Psoas muscle (tissue), 8 donors: ENCODE data around the gene PSMD1. TPM values are rescaled to one million over a fixed set of nuclear protein-coding genes. Genes with fewer than 3 reads are reported as not detected.

Source experiments
- ATAC-seq, 4 donors: fragments of 200-7000 bp; cut with Tn5 transposase; one replicate each; pipeline ENCODE4 v1.9.1; 2020; ENCODE audit warnings: moderate library complexity in 3 of 4, mild to moderate bottlenecking in 2 of 4
- DNase-seq, 2 donors: peaks; one replicate each; pipeline ENCODE4 v3.0.0-alpha.2; 2020
- H3K27ac ChIP-seq: fragments of 200-600 bp; one replicate; pipeline ENCODE4 v1.8.0; 2022
- H3K27me3 ChIP-seq, 3 donors: fragments of 200-600 bp in 1 of 3; one replicate each; pipeline versions ENCODE4 v1.6.1 to v1.8.0; 2013 to 2022; ENCODE audit warnings: low read length in 2 of 3, mild to moderate bottlenecking in 2 of 3, moderate library complexity in 1 of 3; ENCODE audit not compliant: insufficient read depth in 3 of 3
- H3K36me3 ChIP-seq, 2 donors: fragments of 200-600 bp in 1 of 2; one replicate each; pipeline versions ENCODE4 v1.6.1 to v1.8.0; 2013 to 2022; ENCODE audit warnings: low read depth in 1 of 2, mild to moderate bottlenecking in 1 of 2, moderate library complexity in 1 of 2; ENCODE audit not compliant: insufficient read depth in 1 of 2
- H3K4me1 ChIP-seq: fragments of 200-600 bp; one replicate; pipeline ENCODE4 v1.8.0; 2022
- H3K4me3 ChIP-seq: fragments of 200-600 bp; one replicate; pipeline ENCODE4 v1.8.0; 2022; ENCODE audit warnings: mild to moderate bottlenecking
- H3K9me3 ChIP-seq: fragments of 200-600 bp; one replicate; pipeline ENCODE4 v1.8.0; 2022
- CTCF ChIP-seq: fragments of 200-600 bp; IDR thresholded peaks from one replicate; pipeline ENCODE4 v1.8.0; 2022; ENCODE audit warnings: antibody characterized with exemption
- WGBS, 3 donors: extraction: QIAGEN DNeasy Blood & Tissue Kit; methylation state at CpG; one replicate each; pipeline versions ENCODE4 v1.1.6 to v1.1.7; 2013; 5-methylcytosine and 5-hydroxymethylcytosine counted together
- intact Hi-C, 2 donors: fragments of 100-400 bp; cut with DNase I; formaldehyde crosslinking; loops; one replicate each; pipeline versions ENCODE4 v1.11.0 to v1.14.2; 2022
- polyA plus RNA-seq, 3 donors: library from polyadenylated mRNA; stranded (reverse); fragments of 200-250 nt; gene quantifications; one replicate each; pipeline ENCODE4 v1.2.3, GENCODE V29; 2013
- total RNA-seq, 4 donors: library from RNA; stranded (reverse); fragmentation: NEBNext Ultra II Directional in 2 of 4; extraction: Animal tissue kit (Norgen Biotek cat#: 25700) in 2 of 4; gene quantifications; one replicate each; pipeline versions ENCODE4 v1.2.1 to v1.2.4, GENCODE V29; 2021 to 2023
- donor health status: healthy with polysubstance abuse.
- donor health status: DM: no; HTN: no; CAD: no; lungs with moderate emphysema.
- donor health status: Bipolar disorder and iron deficiency.
- donor health status: healthy.
- donor health status: DM: yes; HTN: yes; CAD: no.
- donor health status: DM: no; HTN: no; CAD: no.
- donor health status: DM: no; HTN: no; CAD: no.
- donor health status: DM: yes; HTN: yes; CAD: no.

Gene PSMD1
- total and polyA plus RNA-seq, 7 donors: 74.4 to 170 (median 152) TPM

DNA sequence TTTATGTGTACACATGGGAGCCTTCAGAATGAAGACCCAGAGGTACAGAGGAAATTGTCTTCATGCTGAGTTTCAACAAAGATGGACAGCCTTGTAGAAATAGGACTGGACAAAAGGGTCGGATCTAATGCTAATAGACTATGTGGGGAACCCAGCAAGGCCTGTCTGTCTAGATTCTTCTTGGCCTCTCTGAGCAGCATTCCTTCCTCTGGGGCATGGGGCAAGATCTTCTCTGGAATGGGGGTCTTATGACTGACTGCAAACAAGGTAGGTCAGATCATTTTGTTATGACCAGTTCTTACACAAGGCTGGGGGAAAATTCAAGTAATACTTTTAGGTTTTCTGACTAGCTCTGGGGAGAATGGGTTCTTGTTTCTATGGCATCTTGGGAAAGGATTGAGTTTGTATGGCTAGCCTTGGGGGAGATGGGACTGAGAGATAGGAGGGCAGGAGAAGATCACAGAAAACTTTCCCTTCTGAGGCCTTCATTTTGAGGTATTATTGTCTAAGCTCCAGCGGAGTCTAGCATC is 46.4 kb upstream of the PSMD1 start:
- WGBS, 3 donors: 48 to 89% (median 88%) methylated on average over 2 of the region's 2 CpGs
- no peaks in the 10 kb centered on the region for H3K9me3 ChIP-seq
- H3K27ac ChIP-seq: no peak overlapping the region
- TF ChIP-seq CTCF: no peak
- intact Hi-C loops: no loop called here
- peaks cover 0 to 14% (median 2%) of the 10 kb centered on the region in 3 donors for H3K27me3 ChIP-seq
- no peaks in the 10 kb centered on the region for H3K4me1 ChIP-seq
- no peak for ATAC-seq
- H3K4me3 ChIP-seq: no peak overlapping the region
- DNase-seq: no peak
- H3K36me3 ChIP-seq: no peaks in the 10 kb centered on the region

GRCh38 chr2:231011526-231011925 is 45.1 kb upstream of the PSMD1 start:
- no peaks in the 10 kb centered on the region for H3K36me3 ChIP-seq
- intact Hi-C loops: no loop called here
- no peak for TF ChIP-seq CTCF
- H3K4me3 ChIP-seq: no peak overlapping the region
- DNase-seq (no peak), ATAC-seq (no peak)
- H3K27ac ChIP-seq: no peak overlapping the region
- peaks cover 0 to 16% (median 5%) of the 10 kb centered on the region in 3 donors for H3K27me3 ChIP-seq
- H3K4me1 ChIP-seq: no peaks in the 10 kb centered on the region
- WGBS, 3 donors: 41 to 55% (median 52%) methylated on average over 2 of the region's 2 CpGs
- no peaks in the 10 kb centered on the region for H3K9me3 ChIP-seq

DNA sequence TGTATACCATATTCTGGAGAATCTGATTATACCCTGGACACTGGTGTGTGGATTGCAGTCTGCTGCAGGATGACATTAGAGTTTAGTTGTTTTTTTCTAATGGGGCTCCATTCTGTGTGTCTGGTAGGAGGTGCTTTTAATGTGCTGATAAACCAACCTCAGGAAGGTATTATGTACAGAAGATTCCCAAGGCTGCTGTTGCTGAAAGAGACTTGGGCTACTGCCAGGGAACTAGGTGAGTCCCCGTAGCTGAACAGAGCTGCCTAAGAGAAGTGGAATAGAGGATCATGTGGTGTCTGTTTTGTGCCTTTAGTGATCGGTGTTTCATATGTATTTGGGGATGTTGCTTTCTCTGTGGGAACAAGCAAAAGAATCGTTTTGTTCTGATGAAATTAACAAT is 44.2 kb upstream of the PSMD1 start:
- Histone ChIP-seq H3K27ac (no peak overlapping the region), H3K36me3 (no peaks in the 10 kb centered on the region), H3K4me1 (no peaks in the 10 kb centered on the region), H3K4me3 (no peak overlapping the region), H3K9me3 (no peaks in the 10 kb centered on the region), H3K27me3 (peaks cover 0 to 19% (median 5%) of the 10 kb centered on the region in 3 donors)
- no peak for DNase-seq
- intact Hi-C loops: no loop called here
- 68 to 69% (median 69%) methylated on average over 3 of the region's 3 CpGs for WGBS, 3 donors
- TF ChIP-seq CTCF: no peak
- ATAC-seq: no peak

DNA sequence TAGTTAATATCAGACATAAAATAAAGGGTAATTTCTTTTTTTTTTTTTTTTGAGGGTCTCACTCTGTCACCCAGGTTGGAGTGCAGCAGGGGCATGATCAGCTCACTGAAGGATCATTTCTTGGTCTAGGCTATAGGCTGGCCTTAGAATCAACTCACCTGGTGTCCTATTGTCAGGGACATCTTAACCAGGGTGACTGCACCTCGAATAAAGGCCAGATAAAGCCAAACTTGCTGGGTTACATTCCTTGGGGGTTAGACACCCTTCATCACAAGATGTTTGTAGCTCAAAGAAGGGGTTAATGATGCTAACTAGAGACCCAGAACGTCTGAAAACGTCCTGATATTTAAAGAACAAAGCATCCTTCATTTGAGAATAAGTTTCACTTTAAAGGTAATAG is 42.8 kb upstream of the PSMD1 start:
- ATAC-seq (no peak), DNase-seq (no peak)
- H3K9me3 ChIP-seq: no peaks in the 10 kb centered on the region
- H3K4me3 ChIP-seq: no peak overlapping the region
- intact Hi-C loops: no loop called here
- no peak for TF ChIP-seq CTCF
- 9 to 28% (median 15%) methylated on average over 3 of the region's 3 CpGs for WGBS, 3 donors
- no peaks in the 10 kb centered on the region for H3K4me1 ChIP-seq
- peaks cover 0 to 14% (median 5%) of the 10 kb centered on the region in 3 donors for H3K27me3 ChIP-seq
- no peak overlapping the region for H3K27ac ChIP-seq
- H3K36me3 ChIP-seq: no peaks in the 10 kb centered on the region

DNA sequence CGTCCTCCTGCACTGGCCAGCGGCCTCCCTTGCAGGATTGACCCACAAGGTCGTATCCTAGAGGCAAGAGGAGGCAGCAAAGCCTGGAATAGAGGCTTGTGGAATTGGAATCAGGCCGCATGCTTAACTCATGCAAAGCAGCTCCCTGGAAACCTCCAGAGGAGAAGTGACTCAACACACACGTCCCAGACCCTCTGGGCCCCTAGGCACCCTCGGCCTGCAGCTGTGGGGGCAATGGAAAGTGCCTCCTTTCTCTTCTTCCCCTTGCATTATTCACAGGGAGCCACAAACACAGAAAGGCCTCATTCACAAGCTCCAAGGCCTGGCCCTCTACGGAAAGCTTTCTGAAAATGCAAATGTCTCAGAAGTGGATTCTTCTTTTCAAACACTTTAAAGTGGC is 41.2 kb upstream of the PSMD1 start:
- Histone ChIP-seq H3K27me3 (peaks cover 0 to 7% (median 5%) of the 10 kb centered on the region in 3 donors), H3K4me1 (no peaks in the 10 kb centered on the region), H3K4me3 (no peak overlapping the region), H3K9me3 (no peaks in the 10 kb centered on the region), H3K36me3 (no peaks in the 10 kb centered on the region), H3K27ac (no peak overlapping the region)
- DNase-seq (no peak), ATAC-seq (no peak)
- intact Hi-C loops: no loop called here
- TF ChIP-seq CTCF: no peak
- 61 to 72% (median 62%) methylated on average over 7 of the region's 7 CpGs for WGBS, 3 donors
